CD14-positive monocyte (primary cell): Measurements from ENCODE around the gene SEMA6D. TPM values are rescaled to one million over a fixed set of nuclear protein-coding genes. Genes with fewer than 3 reads are reported as not detected.

ENCODE experiments used
- DNase-seq, 3 donors: peaks; one replicate each; pipeline ENCODE4 v3.0.0-alpha.2; 2011 to 2022
- H2AFZ ChIP-seq: 2 replicates; pipeline ENCODE4 v1.6.0; 2012; ENCODE audit warnings: mild to moderate bottlenecking, low read depth, low read length, inconsistent platforms; ENCODE audit not compliant: insufficient read depth, poor library complexity, severe bottlenecking
- H3K27ac ChIP-seq, 2 donors: 1 replicate in 1 of 2; 2 replicates in 1 of 2; pipeline ENCODE4 v1.5.1; 2012 to 2013; ENCODE audit warnings: low read length in 2 of 2, control low read depth in 1 of 2, inconsistent platforms in 1 of 2, low read depth in 1 of 2, mild to moderate bottlenecking in 1 of 2
- H3K27me3 ChIP-seq, 2 donors: one replicate each; pipeline versions ENCODE4 v1.6.0 to v1.6.1; 2011 to 2013; ENCODE audit warnings: low read length in 2 of 2; ENCODE audit not compliant: control insufficient read depth in 2 of 2, insufficient read depth in 2 of 2
- H3K36me3 ChIP-seq, 2 donors: replicated peaks in 1 of 2; 1 replicate in 1 of 2; 2 replicates in 1 of 2; pipeline versions ENCODE4 v1.5.1 to v1.6.1; 2012 to 2013; ENCODE audit warnings: low read length in 2 of 2, control low read depth in 1 of 2, inconsistent platforms in 1 of 2, mild to moderate bottlenecking in 1 of 2; ENCODE audit not compliant: insufficient read depth in 2 of 2, control insufficient read depth in 1 of 2
- H3K4me1 ChIP-seq, 2 donors: 1 replicate in 1 of 2; 2 replicates in 1 of 2; pipeline versions ENCODE4 v1.5.1 to v1.6.1; 2012 to 2013; ENCODE audit warnings: low read length in 2 of 2, control low read depth in 1 of 2, inconsistent platforms in 1 of 2, mild to moderate bottlenecking in 1 of 2, moderate library complexity in 1 of 2; ENCODE audit not compliant: insufficient read depth in 2 of 2, control insufficient read depth in 1 of 2
- H3K4me2 ChIP-seq: replicated peaks from 2 replicates; pipeline ENCODE3; 2012; ENCODE audit warnings: low read length, moderate library complexity, mild to moderate bottlenecking; ENCODE audit not compliant: poor library complexity, severe bottlenecking; ENCODE audit errors: extremely low read depth
- H3K4me3 ChIP-seq, 3 experiments: fragments of 200-600 bp in 1 of 3; sonication (generic) in 1 of 3; replicated peaks in 1 of 3; 1 replicate in 2 of 3; 2 replicates in 1 of 3; pipeline ENCODE4 v1.5.1; 2011 to 2013; ENCODE audit warnings: low read length in 3 of 3, mild to moderate bottlenecking in 3 of 3, control low read depth in 2 of 3, low read depth in 2 of 3, inconsistent platforms in 1 of 3, moderate library complexity in 1 of 3
- H3K79me2 ChIP-seq: 2 replicates; pipeline ENCODE4 v1.6.0; 2012; ENCODE audit warnings: mild to moderate bottlenecking, control low read depth, inconsistent platforms, low read length, moderate library complexity; ENCODE audit not compliant: insufficient read depth
- H3K9ac ChIP-seq: 2 replicates; pipeline ENCODE4 v1.6.0; 2017; ENCODE audit warnings: low read length, mild to moderate bottlenecking; ENCODE audit not compliant: insufficient read depth, poor library complexity, severe bottlenecking
- H3K9me3 ChIP-seq, 2 donors: replicated peaks in 1 of 2; 1 replicate in 1 of 2; 2 replicates in 1 of 2; pipeline versions ENCODE4 v1.5.1 to v1.6.1; 2012 to 2013; ENCODE audit warnings: low read length in 2 of 2, control low read depth in 1 of 2; ENCODE audit not compliant: control insufficient read depth in 1 of 2, insufficient read depth in 1 of 2
- H4K20me1 ChIP-seq: 2 replicates; pipeline ENCODE4 v1.6.0; 2012; ENCODE audit warnings: mild to moderate bottlenecking, low read length, control low read depth, moderate library complexity; ENCODE audit not compliant: insufficient read depth
- H3K27ac Mint-ChIP-seq, 7 donors: one replicate each; pipeline ENCODE4 v1.8.0; 2020; ENCODE audit warnings: mild to moderate bottlenecking in 7 of 7, mixed read lengths in 7 of 7, moderate library complexity in 6 of 7, inconsistent platforms in 2 of 7
- H3K27me3 Mint-ChIP-seq, 3 donors: one replicate each; pipeline ENCODE4 v1.8.0; 2021 to 2022; ENCODE audit warnings: low read depth in 3 of 3, mild to moderate bottlenecking in 3 of 3, mixed read lengths in 3 of 3, moderate library complexity in 3 of 3, inconsistent platforms in 1 of 3
- H3K36me3 Mint-ChIP-seq, 2 donors: one replicate each; pipeline ENCODE4 v1.8.0; 2020; ENCODE audit warnings: mixed read lengths in 2 of 2, inconsistent platforms in 1 of 2, mild to moderate bottlenecking in 1 of 2
- H3K4me1 Mint-ChIP-seq: one replicate; pipeline ENCODE4 v1.8.0; 2020; ENCODE audit warnings: mild to moderate bottlenecking, mixed read lengths
- H3K4me3 Mint-ChIP-seq, 2 donors: one replicate each; pipeline ENCODE4 v1.8.0; 2020; ENCODE audit warnings: mild to moderate bottlenecking in 2 of 2, mixed read lengths in 2 of 2, moderate library complexity in 1 of 2
- H3K9me3 Mint-ChIP-seq, 7 donors: one replicate each; pipeline ENCODE4 v1.8.0; 2020 to 2022; ENCODE audit warnings: mixed read lengths in 7 of 7, mild to moderate bottlenecking in 6 of 7, moderate library complexity in 6 of 7, inconsistent platforms in 2 of 7
- WGBS: methylation state at CpG from one replicate; pipeline ENCODE4 v1.1.5; 2013; ENCODE audit warnings: missing lambda C conversion rate; ENCODE audit not compliant: insufficient coverage; 5-methylcytosine and 5-hydroxymethylcytosine counted together
- intact Hi-C, 2 donors: fragments of 100-400 bp; cut with micrococcal nuclease; formaldehyde crosslinking; loops; one replicate each; pipeline versions ENCODE4 v1.15.0 to v1.15.1; 2023
- polyA plus RNA-seq, 3 donors: library from polyadenylated mRNA; depleted of rRNA in 1 of 3; unstranded in 2 of 3; stranded (reverse) in 1 of 3; fragments of 300-500 nt in 2 of 3; fragments of >200 nt in 1 of 3; fragmentation: Illumina TruSeq in 2 of 3; gene quantifications; 1 replicate in 2 of 3; 2 replicates in 1 of 3; pipeline ENCODE4 v1.2.3, GENCODE V29; 2012 to 2021
- TF ChIP-seq, protein P1 (sequence below): fragments of 200-600 bp; IDR thresholded peaks from one replicate; pipeline ENCODE4 v1.8.0; 2022; ENCODE audit warnings: antibody characterized with exemption, mild to moderate bottlenecking

The SEMA6D gene
- polyA plus RNA-seq, 3 donors = not detected

DNA sequence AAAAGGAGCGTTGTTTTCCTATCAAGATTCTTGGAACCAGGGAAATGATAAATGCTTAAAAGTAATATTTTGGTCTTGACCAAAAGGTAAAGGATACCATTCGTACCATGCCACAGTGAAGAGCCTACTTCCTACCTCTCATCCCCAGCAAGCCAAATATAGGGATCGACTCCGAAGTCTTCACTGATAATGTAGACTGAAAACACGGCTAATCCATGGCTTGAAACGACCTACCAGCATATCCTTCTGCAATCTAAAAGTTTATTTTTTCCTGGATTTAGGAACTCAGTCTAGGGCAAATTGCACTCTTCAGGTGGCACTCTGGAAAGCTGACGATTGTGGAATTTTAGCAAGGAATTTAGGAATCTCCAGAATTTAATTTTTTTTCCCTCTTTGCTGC, 1.9 kb upstream of the SEMA6D start:
- H3K4me3 ChIP-seq = no peak overlapping the region
- no peak for DNase-seq
- H3K9me3 Mint-ChIP-seq = peaks cover 0 to 8% (median 7%) of the 10 kb centered on the region in 7 donors
- no peak overlapping the region for H2AFZ ChIP-seq
- peaks cover 17% of the 10 kb centered on the region for H3K4me1 Mint-ChIP-seq
- no peak overlapping the region for H3K4me2 ChIP-seq
- peaks cover 51 to 66% (median 55%) of the 10 kb centered on the region in 3 donors for H3K27me3 Mint-ChIP-seq
- H3K4me3 Mint-ChIP-seq = peak overlapping the region in 1 of 2 donors; percentile 32
- no peak overlapping the region for H3K9ac ChIP-seq
- no peaks in the 10 kb centered on the region for H3K36me3 ChIP-seq
- no peaks in the 10 kb centered on the region for H3K79me2 ChIP-seq
- H3K27ac Mint-ChIP-seq = no peak overlapping the region
- H3K27ac ChIP-seq = no peak overlapping the region
- H3K27me3 ChIP-seq = peaks cover 66 to 68% of the 10 kb centered on the region in 2 donors
- peaks cover 0 to 25% of the 10 kb centered on the region in 2 donors for H3K9me3 ChIP-seq
- H4K20me1 ChIP-seq = no peaks in the 10 kb centered on the region
- peaks cover 5 to 18% of the 10 kb centered on the region in 2 donors for H3K4me1 ChIP-seq
- H3K36me3 Mint-ChIP-seq = no peaks in the 10 kb centered on the region
- 100% methylated on average over 2 of the region's 7 CpGs for WGBS
- TF ChIP-seq, protein P1, sequence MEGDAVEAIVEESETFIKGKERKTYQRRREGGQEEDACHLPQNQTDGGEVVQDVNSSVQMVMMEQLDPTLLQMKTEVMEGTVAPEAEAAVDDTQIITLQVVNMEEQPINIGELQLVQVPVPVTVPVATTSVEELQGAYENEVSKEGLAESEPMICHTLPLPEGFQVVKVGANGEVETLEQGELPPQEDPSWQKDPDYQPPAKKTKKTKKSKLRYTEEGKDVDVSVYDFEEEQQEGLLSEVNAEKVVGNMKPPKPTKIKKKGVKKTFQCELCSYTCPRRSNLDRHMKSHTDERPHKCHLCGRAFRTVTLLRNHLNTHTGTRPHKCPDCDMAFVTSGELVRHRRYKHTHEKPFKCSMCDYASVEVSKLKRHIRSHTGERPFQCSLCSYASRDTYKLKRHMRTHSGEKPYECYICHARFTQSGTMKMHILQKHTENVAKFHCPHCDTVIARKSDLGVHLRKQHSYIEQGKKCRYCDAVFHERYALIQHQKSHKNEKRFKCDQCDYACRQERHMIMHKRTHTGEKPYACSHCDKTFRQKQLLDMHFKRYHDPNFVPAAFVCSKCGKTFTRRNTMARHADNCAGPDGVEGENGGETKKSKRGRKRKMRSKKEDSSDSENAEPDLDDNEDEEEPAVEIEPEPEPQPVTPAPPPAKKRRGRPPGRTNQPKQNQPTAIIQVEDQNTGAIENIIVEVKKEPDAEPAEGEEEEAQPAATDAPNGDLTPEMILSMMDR = no peak
- intact Hi-C loops = no loop called here

DNA sequence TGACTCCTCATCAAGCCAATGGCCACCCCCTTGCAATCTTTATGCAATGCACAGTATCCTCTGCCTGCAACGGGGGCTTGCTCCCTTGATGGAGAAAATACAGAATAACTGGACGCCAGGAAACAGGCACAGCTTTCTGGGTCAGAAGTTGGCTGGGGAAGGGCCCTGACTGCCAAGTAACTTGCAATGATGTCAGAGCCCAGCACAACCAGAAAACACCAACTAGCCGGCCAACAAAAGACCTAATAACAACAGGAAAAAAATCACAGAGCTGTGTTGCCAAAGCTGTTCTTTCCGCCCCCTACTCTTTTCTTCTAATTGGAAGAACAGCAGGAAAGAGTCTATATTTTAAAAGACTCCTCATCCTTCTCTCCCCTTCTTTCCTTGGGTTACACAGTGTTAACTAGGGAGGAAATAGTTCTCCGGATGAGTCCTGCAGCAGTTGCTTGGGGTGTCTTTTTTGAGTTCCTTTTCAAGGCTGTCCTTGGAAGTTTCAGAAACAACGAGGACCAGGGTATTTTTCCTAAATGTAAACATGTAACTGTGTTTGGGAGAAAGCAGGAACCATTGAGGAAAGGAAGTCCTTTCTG, 1.4 kb upstream of the SEMA6D start:
- WGBS = 0% methylated on average over 1 of the region's 6 CpGs

More for the DNA sequence above, 1.4 kb upstream of the SEMA6D start:
- no peak overlapping the region for H3K4me3 ChIP-seq
- no peak overlapping the region for H3K27ac Mint-ChIP-seq
- peaks cover 0 to 25% of the 10 kb centered on the region in 2 donors for H3K9me3 ChIP-seq
- H2AFZ ChIP-seq = no peak overlapping the region
- H4K20me1 ChIP-seq = no peaks in the 10 kb centered on the region
- peaks cover 53 to 69% (median 56%) of the 10 kb centered on the region in 3 donors for H3K27me3 Mint-ChIP-seq
- no peaks in the 10 kb centered on the region for H3K79me2 ChIP-seq
- DNase-seq = no peak
- no peak overlapping the region for H3K27ac ChIP-seq
- H3K9ac ChIP-seq = no peak overlapping the region
- H3K9me3 Mint-ChIP-seq = peaks cover 0 to 8% (median 7%) of the 10 kb centered on the region in 7 donors
- intact Hi-C loops = no loop called here
- H3K4me3 Mint-ChIP-seq = peak overlapping the region in 1 of 2 donors; percentile 32
- TF ChIP-seq, protein P1 = no peak
- no peaks in the 10 kb centered on the region for H3K36me3 Mint-ChIP-seq
- peaks cover 72 to 74% of the 10 kb centered on the region in 2 donors for H3K27me3 ChIP-seq
- H3K4me1 Mint-ChIP-seq = peaks cover 17% of the 10 kb centered on the region
- H3K4me2 ChIP-seq = no peak overlapping the region
- H3K36me3 ChIP-seq = no peaks in the 10 kb centered on the region
- H3K4me1 ChIP-seq = peaks cover 5 to 18% of the 10 kb centered on the region in 2 donors
